Measurements from ENCODE around the gene VMAC. TPM values are rescaled to one million over a fixed set of nuclear protein-coding genes. Genes with fewer than 3 reads are reported as not detected.

The VMAC gene
- total and polyA plus RNA-seq, 2 donors (not counting 3 experiments of a cell fraction or from before 2014, with no cell fraction given), result 4.7 to 6.9 TPM

GRCh38 chr19:5895409-5895808 lies 9.3 kb upstream of the VMAC start:
- Histone ChIP-seq H3K9me1 (replicated peaks; ENCODE audit: control insufficient read depth, extremely low read depth, insufficient read depth, low read length) (no peaks in the 10 kb centered on the region), H3K4me1 (ENCODE audit: control insufficient read depth, extremely low read depth, insufficient read depth, low read length) (peaks cover 19% of the 10 kb centered on the region), H3K9ac (replicated peaks; ENCODE audit: extremely low read depth, insufficient read depth, low read length) (no peak overlapping the region), H3K36me3 (ENCODE audit: control insufficient read depth in 2 of 2, extremely low read depth in 1 of 2, insufficient read depth in 2 of 2, low read length in 2 of 2) (peaks cover 0 to 15% of the 10 kb centered on the region in 2 experiments), H3K4me3 (replicated peaks in 1 of 3; ENCODE audit: insufficient read depth in 1 of 3, low read depth in 1 of 3, low read length in 3 of 3) (no peak overlapping the region), H2AFZ (ENCODE audit: low read depth, low read length) (no peak overlapping the region), H3K27me3 (ENCODE audit: control insufficient read depth in 2 of 2, insufficient read depth in 2 of 2, low read length in 2 of 2) (no peaks in the 10 kb centered on the region), H3K27ac (ENCODE audit: insufficient read depth, low read depth, low read length) (no peak overlapping the region), H3K4me2 (ENCODE audit: insufficient read depth, low read length) (no peak overlapping the region), H3K79me2 (ENCODE audit: control insufficient read depth, insufficient read depth, low read length) (peaks cover 14% of the 10 kb centered on the region), H3K9me3 (replicated peaks; ENCODE audit: control insufficient read depth, insufficient read depth, low read length) (no peaks in the 10 kb centered on the region), H4K20me1 (replicated peaks; ENCODE audit: control insufficient read depth, extremely low read depth, insufficient read depth, low read length) (no peaks in the 10 kb centered on the region)
- CTCF ChIA-PET, result interaction anchor here (1.1 kb wide), 1 partner anchor 121 kb away, joined by 3 read pairs; no protein-coding TSS in a partner anchor
- dilution Hi-C loops (cut with MboI; ENCODE audit: extremely low pct_ligation_motif_present, low sequenced_read_pairs) (no loop called here), intact Hi-C loops (cut with micrococcal nuclease) (no loop called here)
- TF ChIP-seq MYC (IDR thresholded peaks at IDR 0.05; ENCODE audit: low read depth, low read length) (no peak), CTCF (IDR thresholded peaks at IDR 0.05; ENCODE audit: extremely low read depth in 1 of 2, insufficient read depth in 1 of 2, low read depth in 1 of 2, low read length in 2 of 2) (no peak), POLR2AphosphoS5 (IDR thresholded peaks at IDR 0.05; ENCODE audit: insufficient read depth, low read depth, low read length) (no peak), GATA2 (IDR thresholded peaks at IDR 0.05; ENCODE audit: insufficient read depth, insufficient read length, low read depth, low read length) (no peak), MAX (IDR thresholded peaks at IDR 0.05; ENCODE audit: insufficient read depth, insufficient read length) (no peak), EZH2 (IDR thresholded peaks at IDR 0.05; ENCODE audit: borderline replicate concordance, low read depth, low read length, severe bottlenecking) (no peak), POLR2A (IDR thresholded peaks at IDR 0.05; ENCODE audit: low read depth, low read length) (no peak), JUN (IDR thresholded peaks at IDR 0.05; ENCODE audit: borderline replicate concordance, insufficient read depth, insufficient read length, low read depth) (no peak), FOS (IDR thresholded peaks at IDR 0.05; ENCODE audit: borderline replicate concordance, insufficient read depth, low read length) (no peak)
- BruUV-seq (replicated peaks), result no TSS peak
- no peak for FAIRE-seq
- no peak for DNase-seq (ENCODE audit: low read depth, low spot score)
- POLR2A ChIA-PET, result no interaction called here
